H9 (cell line): Measurements from ENCODE around the gene ZNF407. TPM values are rescaled to one million over a fixed set of nuclear protein-coding genes. Genes with fewer than 3 reads are reported as not detected.

Experiments
- DNase-seq: peaks from one replicate; pipeline ENCODE4 v3.0.0-alpha.2; 2017
- H2AFZ ChIP-seq: one replicate; pipeline ENCODE4 v1.6.1; 2013; ENCODE audit warnings: mild to moderate bottlenecking, low read length, control low read depth, moderate library complexity
- H2AK5ac ChIP-seq: 2 replicates; pipeline ENCODE4 v1.6.1; 2013; ENCODE audit warnings: low read length, control low read depth, mixed read lengths; ENCODE audit not compliant: insufficient read length
- H2BK120ac ChIP-seq: one replicate; pipeline ENCODE4 v1.6.1; 2013; ENCODE audit warnings: low read depth, mild to moderate bottlenecking, low read length, control low read depth, inconsistent platforms; ENCODE audit not compliant: poor library complexity, severe bottlenecking
- H2BK12ac ChIP-seq: 2 replicates; pipeline ENCODE4 v1.6.1; 2013; ENCODE audit warnings: low read length, control low read depth, mixed read lengths, low read depth; ENCODE audit not compliant: insufficient read length
- H2BK15ac ChIP-seq: 2 replicates; pipeline ENCODE4 v1.6.1; 2013; ENCODE audit warnings: low read depth, low read length, control low read depth
- H2BK20ac ChIP-seq: one replicate; pipeline ENCODE4 v1.6.1; 2013; ENCODE audit warnings: low read depth, mild to moderate bottlenecking, low read length, control low read depth, inconsistent platforms; ENCODE audit not compliant: poor library complexity, severe bottlenecking
- H2BK5ac ChIP-seq: 2 replicates; pipeline ENCODE4 v1.6.1; 2013; ENCODE audit warnings: low read length, control low read depth, mixed read lengths; ENCODE audit not compliant: insufficient read length
- H3K14ac ChIP-seq: 2 replicates; pipeline ENCODE4 v1.6.1; 2013; ENCODE audit warnings: low read length, control low read depth; ENCODE audit not compliant: insufficient read depth
- H3K18ac ChIP-seq: 2 replicates; pipeline ENCODE4 v1.6.1; 2013; ENCODE audit warnings: low read depth, mild to moderate bottlenecking, mixed read lengths, low read length, control low read depth; ENCODE audit not compliant: insufficient read length
- H3K23ac ChIP-seq: 2 replicates; pipeline ENCODE4 v1.6.1; 2013; ENCODE audit warnings: low read length, control low read depth, mixed read lengths, low read depth; ENCODE audit not compliant: insufficient read length
- H3K23me2 ChIP-seq: 2 replicates; pipeline ENCODE4 v1.6.1; 2013; ENCODE audit warnings: low read depth, mild to moderate bottlenecking, mixed read lengths, low read length, control low read depth; ENCODE audit not compliant: insufficient read length, poor library complexity, severe bottlenecking
- H3K27ac ChIP-seq: 2 replicates; pipeline ENCODE4 v1.5.1; 2013; ENCODE audit warnings: low read length, control low read depth, mixed read lengths, low read depth; ENCODE audit not compliant: insufficient read length
- H3K27me3 ChIP-seq: 2 replicates; pipeline ENCODE4 v1.6.1; 2013; ENCODE audit warnings: low read length, control low read depth, inconsistent platforms; ENCODE audit not compliant: insufficient read depth
- H3K4ac ChIP-seq: 2 replicates; pipeline ENCODE4 v1.6.1; 2013; ENCODE audit warnings: low read depth, mild to moderate bottlenecking, control low read depth, inconsistent platforms, low read length, moderate library complexity
- H3K4me1 ChIP-seq: 2 replicates; pipeline ENCODE4 v1.6.1; 2013; ENCODE audit warnings: low read length, control low read depth, inconsistent platforms; ENCODE audit not compliant: insufficient read depth
- H3K4me2 ChIP-seq: 2 replicates; pipeline ENCODE4 v1.6.1; 2013; ENCODE audit warnings: low read length, control low read depth, mixed read lengths; ENCODE audit not compliant: insufficient read length, insufficient read depth
- H3K56ac ChIP-seq: 2 replicates; pipeline ENCODE4 v1.6.1; 2013; ENCODE audit warnings: low read depth, mild to moderate bottlenecking, mixed read lengths, low read length, control low read depth; ENCODE audit not compliant: insufficient read length
- H3K79me1 ChIP-seq: 2 replicates; pipeline ENCODE4 v1.6.1; 2013; ENCODE audit warnings: low read depth, mild to moderate bottlenecking, moderate library complexity, low read length, control low read depth, inconsistent platforms; ENCODE audit not compliant: insufficient read depth, poor library complexity, severe bottlenecking
- H3K79me2 ChIP-seq: 2 replicates; pipeline ENCODE4 v1.6.1; 2013; ENCODE audit warnings: low read length, control low read depth, inconsistent platforms; ENCODE audit not compliant: insufficient read depth
- H3K9ac ChIP-seq: 2 replicates; pipeline ENCODE4 v1.6.1; 2013; ENCODE audit warnings: low read length, control low read depth, mixed read lengths; ENCODE audit not compliant: insufficient read length; ENCODE audit errors: extremely low read depth
- H3K9me3 ChIP-seq: one replicate; pipeline ENCODE4 v1.6.1; 2013; ENCODE audit warnings: low read depth, low read length, inconsistent platforms; ENCODE audit not compliant: control insufficient read depth
- H3T11ph ChIP-seq: one replicate; pipeline ENCODE4 v1.6.1; 2013; ENCODE audit warnings: mild to moderate bottlenecking, low read length, control low read depth, inconsistent platforms
- H4K20me1 ChIP-seq: one replicate; pipeline ENCODE4 v1.6.1; 2013; ENCODE audit not compliant: control insufficient read depth, insufficient read length, insufficient read depth
- H4K5ac ChIP-seq: 2 replicates; pipeline ENCODE4 v1.6.1; 2013; ENCODE audit warnings: low read depth, mild to moderate bottlenecking, mixed read lengths, low read length, control low read depth; ENCODE audit not compliant: insufficient read length
- H4K8ac ChIP-seq: replicated peaks from 2 replicates; pipeline ENCODE4 v1.6.1; 2013; ENCODE audit warnings: low read length, control low read depth, mixed read lengths, low read depth; ENCODE audit not compliant: insufficient read length
- H4K91ac ChIP-seq: 2 replicates; pipeline ENCODE4 v1.6.1; 2013; ENCODE audit warnings: low read depth, mild to moderate bottlenecking, moderate library complexity, mixed read lengths, low read length, control low read depth; ENCODE audit not compliant: insufficient read length
- H3K27ac Mint-ChIP-seq, 3 experiments: 2 replicates in 2 of 3; 3 replicates in 1 of 3; pipeline ENCODE4 v1.8.0; 2020 to 2021; ENCODE audit warnings: mixed read lengths in 3 of 3, mild to moderate bottlenecking in 1 of 3, moderate library complexity in 1 of 3
- H3K27me3 Mint-ChIP-seq: 2 replicates; pipeline ENCODE4 v1.8.0; 2021; ENCODE audit warnings: low read depth, mild to moderate bottlenecking, moderate library complexity, mixed read lengths
- H3K36me3 Mint-ChIP-seq, 3 experiments: 2 replicates in 2 of 3; 3 replicates in 1 of 3; pipeline ENCODE4 v1.8.0; 2020 to 2021; ENCODE audit warnings: low read depth in 3 of 3, mixed read lengths in 3 of 3; ENCODE audit not compliant: insufficient read depth in 1 of 3
- H3K4me1 Mint-ChIP-seq, 2 experiments: 2 replicates each; pipeline ENCODE4 v1.8.0; 2020; ENCODE audit warnings: mixed read lengths in 2 of 2
- H3K4me3 Mint-ChIP-seq, 2 experiments: 2 replicates in 1 of 2; 3 replicates in 1 of 2; pipeline ENCODE4 v1.8.0; 2020 to 2021; ENCODE audit warnings: mild to moderate bottlenecking in 2 of 2, mixed read lengths in 2 of 2, moderate library complexity in 1 of 2
- H3K9me3 Mint-ChIP-seq, 2 experiments: 2 replicates in 1 of 2; 3 replicates in 1 of 2; pipeline ENCODE4 v1.8.0; 2020; ENCODE audit warnings: mild to moderate bottlenecking in 2 of 2, mixed read lengths in 2 of 2, moderate library complexity in 1 of 2
- CTCF ChIP-seq: fragments of 200-600 bp; sonication (generic); conservative IDR thresholded peaks from 3 replicates; pipeline ENCODE4 v1.8.0; 2021; ENCODE audit warnings: antibody characterized with exemption, mild to moderate bottlenecking
- WGBS: extraction: QIAGEN DNeasy Blood & Tissue Kit; methylation state at CpG from one replicate; pipeline ENCODE4 v1.1.7; 2013; ENCODE audit warnings: missing lambda C conversion rate, low lambda C conversion rate, mixed read lengths; ENCODE audit not compliant: insufficient read length; ENCODE audit errors: extremely low coverage; 5-methylcytosine and 5-hydroxymethylcytosine counted together
- total RNA-seq: library from RNA; stranded (reverse); gene quantifications from 2 replicates; pipeline ENCODE4 v1.2.1, GENCODE V29; 2021

ZNF407 gene
- total RNA-seq, 1 experiment from 2014 or later, result 8.7 TPM

GRCh38 chr18:74918276-74918790 is 320.7 kb downstream of the ZNF407 start:
- H3K9me3 ChIP-seq, result no peaks in the 10 kb centered on the region
- no peak overlapping the region for H3K27ac ChIP-seq
- peaks cover 13% of the 10 kb centered on the region for H3K4me1 ChIP-seq
- no peak overlapping the region for H3T11ph ChIP-seq
- no peak overlapping the region for H2BK120ac ChIP-seq
- no peaks in the 10 kb centered on the region for H3K27me3 Mint-ChIP-seq
- no peak overlapping the region for H3K4ac ChIP-seq
- no peak overlapping the region for H3K18ac ChIP-seq
- no peak overlapping the region for H3K4me3 Mint-ChIP-seq
- DNase-seq, result no peak
- no peak overlapping the region for H3K4me2 ChIP-seq
- H3K27me3 ChIP-seq, result no peaks in the 10 kb centered on the region
- no peak overlapping the region for H3K14ac ChIP-seq
- no peak for TF ChIP-seq CTCF
- H3K36me3 Mint-ChIP-seq, result no peaks in the 10 kb centered on the region
- H4K91ac ChIP-seq, result no peak overlapping the region
- no peak overlapping the region for H2AFZ ChIP-seq
- H3K27ac Mint-ChIP-seq, result peak overlapping the region in 1 of 3 experiments; percentile 49; a peak in 2 of 7 replicates
- no peak overlapping the region for H2AK5ac ChIP-seq
- no peaks in the 10 kb centered on the region for H3K23me2 ChIP-seq
- no peaks in the 10 kb centered on the region for H3K79me2 ChIP-seq
- H4K5ac ChIP-seq, result no peak overlapping the region
- H2BK20ac ChIP-seq, result no peak overlapping the region
- H2BK15ac ChIP-seq, result no peak overlapping the region
- H3K4me1 Mint-ChIP-seq, result peaks cover 37 to 45% of the 10 kb centered on the region in 2 experiments
- H2BK5ac ChIP-seq, result no peak overlapping the region
- H4K20me1 ChIP-seq, result no peaks in the 10 kb centered on the region
- no peaks in the 10 kb centered on the region for H3K9me3 Mint-ChIP-seq
- no peak overlapping the region for H2BK12ac ChIP-seq
- no peaks in the 10 kb centered on the region for H3K79me1 ChIP-seq
- H3K9ac ChIP-seq, result no peak overlapping the region
- H3K56ac ChIP-seq, result no peak overlapping the region
- no peak overlapping the region for H3K23ac ChIP-seq
- no CpG with 5 or more reads among the region's 3 CpGs for WGBS
- no peak overlapping the region for H4K8ac ChIP-seq
